Progenitor cell of endocrine pancreas (in vitro differentiated cells): ENCODE measurements around the gene COBL. TPM values are rescaled to one million over a fixed set of nuclear protein-coding genes. Genes with fewer than 3 reads are reported as not detected.

Experiments
- DNase-seq: peaks from one replicate; pipeline ENCODE4 v3.0.0; 2021; ENCODE audit warnings: low spot score; ENCODE audit not compliant: unreplicated experiment
- H3K27ac Mint-ChIP-seq: 2 replicates; pipeline ENCODE4 v1.8.0; 2021; ENCODE audit warnings: mild to moderate bottlenecking, moderate library complexity, mixed read lengths
- H3K27me3 Mint-ChIP-seq: 2 replicates; pipeline ENCODE4 v1.8.0; 2021; ENCODE audit warnings: mixed read lengths
- H3K36me3 Mint-ChIP-seq: 2 replicates; pipeline ENCODE4 v1.8.0; 2022; ENCODE audit warnings: mixed read lengths; ENCODE audit not compliant: insufficient read depth
- H3K4me1 Mint-ChIP-seq: 2 replicates; pipeline ENCODE4 v1.8.0; 2021; ENCODE audit warnings: low read depth, mixed read lengths
- H3K4me3 Mint-ChIP-seq: 2 replicates; pipeline ENCODE4 v1.8.0; 2021; ENCODE audit warnings: low read depth, mild to moderate bottlenecking, moderate library complexity, mixed read lengths
- H3K9me3 Mint-ChIP-seq: 2 replicates; pipeline ENCODE4 v1.8.0; 2021; ENCODE audit warnings: low read depth, mixed read lengths
- total RNA-seq: library from RNA; stranded (reverse); gene quantifications from 2 replicates; pipeline ENCODE4 v1.2.1, GENCODE V29; 2021
- TF ChIP-seq, protein P1 (sequence below): fragments of 200-600 bp; sonication (generic); IDR thresholded peaks from one replicate; pipeline ENCODE4 v1.5.0; 2021; ENCODE audit warnings: antibody characterized with exemption, mild to moderate bottlenecking; ENCODE audit not compliant: unreplicated experiment

COBL gene
- total RNA-seq, 1 donor from 2014 or later, result 21.3 TPM

DNA sequence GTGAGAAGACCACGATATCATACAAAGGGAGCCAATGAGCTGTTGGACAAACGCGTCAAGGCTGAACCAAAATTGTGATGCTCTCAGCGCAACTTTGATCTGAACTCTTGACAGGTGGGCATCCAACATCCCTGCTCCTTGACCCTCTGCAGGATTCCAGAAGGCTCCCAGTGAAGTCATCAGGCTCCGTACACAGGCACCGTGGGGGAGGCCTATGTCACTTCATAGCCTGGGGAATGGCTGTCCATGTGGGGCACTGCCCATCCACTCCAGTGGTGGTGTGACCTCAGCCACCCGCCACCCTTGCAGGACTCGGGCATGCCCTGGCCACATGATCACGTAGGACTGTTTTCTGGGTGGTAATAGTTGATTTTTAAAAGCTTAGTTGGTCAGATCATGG lies 300.1 kb downstream of the COBL start:
- TF ChIP-seq, protein P1, sequence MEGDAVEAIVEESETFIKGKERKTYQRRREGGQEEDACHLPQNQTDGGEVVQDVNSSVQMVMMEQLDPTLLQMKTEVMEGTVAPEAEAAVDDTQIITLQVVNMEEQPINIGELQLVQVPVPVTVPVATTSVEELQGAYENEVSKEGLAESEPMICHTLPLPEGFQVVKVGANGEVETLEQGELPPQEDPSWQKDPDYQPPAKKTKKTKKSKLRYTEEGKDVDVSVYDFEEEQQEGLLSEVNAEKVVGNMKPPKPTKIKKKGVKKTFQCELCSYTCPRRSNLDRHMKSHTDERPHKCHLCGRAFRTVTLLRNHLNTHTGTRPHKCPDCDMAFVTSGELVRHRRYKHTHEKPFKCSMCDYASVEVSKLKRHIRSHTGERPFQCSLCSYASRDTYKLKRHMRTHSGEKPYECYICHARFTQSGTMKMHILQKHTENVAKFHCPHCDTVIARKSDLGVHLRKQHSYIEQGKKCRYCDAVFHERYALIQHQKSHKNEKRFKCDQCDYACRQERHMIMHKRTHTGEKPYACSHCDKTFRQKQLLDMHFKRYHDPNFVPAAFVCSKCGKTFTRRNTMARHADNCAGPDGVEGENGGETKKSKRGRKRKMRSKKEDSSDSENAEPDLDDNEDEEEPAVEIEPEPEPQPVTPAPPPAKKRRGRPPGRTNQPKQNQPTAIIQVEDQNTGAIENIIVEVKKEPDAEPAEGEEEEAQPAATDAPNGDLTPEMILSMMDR, result no peak
- Mint-ChIP-seq H3K9me3 (no peaks in the 10 kb centered on the region), H3K4me1 (no peaks in the 10 kb centered on the region), H3K27ac (no peak overlapping the region), H3K27me3 (peaks cover 15% of the 10 kb centered on the region), H3K4me3 (no peak overlapping the region), H3K36me3 (peaks cover 1% of the 10 kb centered on the region)
- no peak for DNase-seq

DNA sequence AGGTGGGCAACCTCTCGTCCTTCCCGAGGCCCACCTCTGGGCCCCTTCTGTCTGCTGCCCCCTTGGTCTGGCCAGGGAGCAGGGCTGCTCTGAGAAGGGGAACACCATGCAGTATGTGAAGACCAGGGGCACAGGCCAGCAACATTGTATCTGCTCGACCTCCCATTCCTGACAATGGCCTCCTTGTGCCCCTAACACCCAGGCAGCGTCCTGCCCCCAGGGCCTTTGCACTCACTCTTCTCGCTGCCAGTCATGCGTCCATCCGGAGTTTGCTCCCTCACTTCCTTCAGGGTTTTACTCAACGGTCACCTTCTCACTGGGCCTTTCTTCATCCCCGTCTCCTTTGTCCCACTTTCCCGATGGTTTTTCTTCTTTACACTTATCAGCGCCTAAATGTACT lies 301.0 kb downstream of the COBL start:
- H3K27ac Mint-ChIP-seq, result no peak overlapping the region
- H3K9me3 Mint-ChIP-seq, result no peaks in the 10 kb centered on the region
- TF ChIP-seq, protein P1, result no peak
- peaks cover 1% of the 10 kb centered on the region for H3K36me3 Mint-ChIP-seq
- no peaks in the 10 kb centered on the region for H3K4me1 Mint-ChIP-seq
- no peak for DNase-seq
- peaks cover 18% of the 10 kb centered on the region for H3K27me3 Mint-ChIP-seq
- no peak overlapping the region for H3K4me3 Mint-ChIP-seq

- no peak for DNase-seq
- no peaks in the 10 kb centered on the region for H3K4me1 Mint-ChIP-seq
- no peak overlapping the region for H3K4me3 Mint-ChIP-seq
- TF ChIP-seq, protein P1, result no peak
- no peaks in the 10 kb centered on the region for H3K9me3 Mint-ChIP-seq
- peaks cover 1% of the 10 kb centered on the region for H3K36me3 Mint-ChIP-seq
- peaks cover 18% of the 10 kb centered on the region for H3K27me3 Mint-ChIP-seq
- no peak overlapping the region for H3K27ac Mint-ChIP-seq
Measured at GRCh38 chr7:51014811-51015210, 301.8 kb downstream of the COBL start.

DNA sequence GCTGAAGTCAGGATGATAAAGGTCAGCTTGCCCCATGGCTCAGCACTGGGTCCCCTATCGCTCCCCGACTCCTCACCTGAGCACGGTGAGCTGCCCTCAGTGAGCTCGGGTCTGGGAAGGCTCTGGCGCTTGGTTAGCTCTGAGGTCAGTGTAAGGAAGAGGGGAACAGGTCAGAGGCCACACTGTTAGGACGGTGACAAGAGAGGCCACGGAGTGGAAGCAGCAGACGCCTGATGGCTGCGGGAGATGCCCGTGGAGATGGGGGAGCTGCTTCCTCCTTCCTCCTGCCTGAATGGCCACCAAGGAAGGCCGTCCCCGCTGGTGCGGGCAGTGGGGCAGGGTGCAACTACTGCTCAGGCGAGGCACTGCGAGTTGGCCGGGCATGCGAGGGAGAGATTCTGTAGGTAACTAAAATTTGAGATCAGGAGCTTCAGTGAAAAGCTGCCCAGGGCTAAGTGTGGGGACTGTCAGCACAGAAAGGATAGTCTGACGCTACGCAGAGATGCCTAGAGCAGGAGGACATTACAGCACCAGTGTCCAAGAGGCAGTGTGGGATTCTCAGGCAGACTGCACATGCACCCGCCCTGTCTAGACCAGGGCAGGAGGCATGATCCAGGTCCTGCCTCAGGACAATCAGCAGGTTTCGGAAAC lies 302.6 kb downstream of the COBL start:
- H3K27me3 Mint-ChIP-seq, result peaks cover 18% of the 10 kb centered on the region
- TF ChIP-seq, protein P1, result no peak
- no peak for DNase-seq

GRCh38 chr7:51013218-51013786 lies 303.3 kb downstream of the COBL start:
- no peak overlapping the region for H3K27ac Mint-ChIP-seq
- H3K27me3 Mint-ChIP-seq, result peaks cover 18% of the 10 kb centered on the region
- TF ChIP-seq, protein P1, result no peak
- H3K36me3 Mint-ChIP-seq, result peaks cover 1% of the 10 kb centered on the region
- H3K4me1 Mint-ChIP-seq, result no peaks in the 10 kb centered on the region
- H3K4me3 Mint-ChIP-seq, result no peak overlapping the region
- H3K9me3 Mint-ChIP-seq, result no peaks in the 10 kb centered on the region
- no peak for DNase-seq

More for the DNA sequence above, 302.6 kb downstream of the COBL start:
- Mint-ChIP-seq H3K36me3 (peaks cover 1% of the 10 kb centered on the region), H3K9me3 (no peaks in the 10 kb centered on the region), H3K27ac (no peak overlapping the region), H3K4me3 (no peak overlapping the region), H3K4me1 (no peaks in the 10 kb centered on the region)
